ENCODE results near the gene CLCA4.
"Not testable (repeated sequence)": the region's sequence is repeated elsewhere in the genome, so short reads cannot be mapped to it uniquely, and the experiment has no call there.

CLCA4 gene, protein sequence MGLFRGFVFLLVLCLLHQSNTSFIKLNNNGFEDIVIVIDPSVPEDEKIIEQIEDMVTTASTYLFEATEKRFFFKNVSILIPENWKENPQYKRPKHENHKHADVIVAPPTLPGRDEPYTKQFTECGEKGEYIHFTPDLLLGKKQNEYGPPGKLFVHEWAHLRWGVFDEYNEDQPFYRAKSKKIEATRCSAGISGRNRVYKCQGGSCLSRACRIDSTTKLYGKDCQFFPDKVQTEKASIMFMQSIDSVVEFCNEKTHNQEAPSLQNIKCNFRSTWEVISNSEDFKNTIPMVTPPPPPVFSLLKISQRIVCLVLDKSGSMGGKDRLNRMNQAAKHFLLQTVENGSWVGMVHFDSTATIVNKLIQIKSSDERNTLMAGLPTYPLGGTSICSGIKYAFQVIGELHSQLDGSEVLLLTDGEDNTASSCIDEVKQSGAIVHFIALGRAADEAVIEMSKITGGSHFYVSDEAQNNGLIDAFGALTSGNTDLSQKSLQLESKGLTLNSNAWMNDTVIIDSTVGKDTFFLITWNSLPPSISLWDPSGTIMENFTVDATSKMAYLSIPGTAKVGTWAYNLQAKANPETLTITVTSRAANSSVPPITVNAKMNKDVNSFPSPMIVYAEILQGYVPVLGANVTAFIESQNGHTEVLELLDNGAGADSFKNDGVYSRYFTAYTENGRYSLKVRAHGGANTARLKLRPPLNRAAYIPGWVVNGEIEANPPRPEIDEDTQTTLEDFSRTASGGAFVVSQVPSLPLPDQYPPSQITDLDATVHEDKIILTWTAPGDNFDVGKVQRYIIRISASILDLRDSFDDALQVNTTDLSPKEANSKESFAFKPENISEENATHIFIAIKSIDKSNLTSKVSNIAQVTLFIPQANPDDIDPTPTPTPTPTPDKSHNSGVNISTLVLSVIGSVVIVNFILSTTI

DNA sequence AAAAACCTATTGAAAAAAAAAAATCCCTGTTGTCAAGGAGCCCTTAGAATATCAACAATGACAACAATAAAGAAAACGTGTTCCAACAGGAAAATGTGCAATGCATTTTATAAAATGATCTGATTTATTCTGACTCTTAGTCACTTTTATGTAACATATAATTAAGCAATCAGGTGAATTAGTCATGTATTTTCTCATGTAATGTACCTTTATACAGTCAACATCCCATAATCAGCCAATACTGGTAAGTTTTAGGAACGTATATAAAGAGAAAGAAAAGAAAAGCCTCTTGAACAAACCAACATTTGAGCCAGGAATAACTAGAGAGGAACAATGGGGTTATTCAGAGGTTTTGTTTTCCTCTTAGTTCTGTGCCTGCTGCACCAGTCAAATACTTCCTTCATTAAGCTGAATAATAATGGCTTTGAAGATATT is at the start of gene CLCA4:
TSS of gene CLCA4 (plus strand) at position 292 of the 435 bp plus-strand sequence. CDS start at position 334, 42 bp downstream.
- no peak within 1 kb of the TSS for H3K4me3 Mint-ChIP-seq
- DNase-seq (ENCODE audit: low spot score in 2 of 2) (no peak), ATAC-seq (no peak)
- H3K27ac Mint-ChIP-seq = no peak within 1 kb of the TSS
- no peaks in the 10 kb centered on the region for H3K4me1 Mint-ChIP-seq
- H3K36me3 Mint-ChIP-seq = no peaks in the 10 kb centered on the region
- no peaks in the 10 kb centered on the region for H3K9me3 Mint-ChIP-seq

DNA sequence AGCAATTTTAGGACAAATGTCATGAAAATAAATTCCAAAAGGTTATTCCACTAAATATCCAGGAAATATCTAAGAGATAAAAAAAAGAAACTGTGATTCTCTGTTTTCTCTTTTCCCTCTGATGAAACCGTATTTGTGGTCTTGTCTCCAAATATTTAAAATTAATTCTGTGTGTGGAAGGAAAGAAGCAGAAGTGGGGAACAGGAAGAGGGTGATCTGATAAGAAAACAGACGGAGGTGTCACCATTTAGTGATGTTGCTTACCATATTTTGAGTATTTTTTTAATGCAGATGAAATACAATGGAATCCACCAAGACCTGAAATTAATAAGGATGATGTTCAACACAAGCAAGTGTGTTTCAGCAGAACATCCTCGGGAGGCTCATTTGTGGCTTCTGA is 48.6 kb upstream of the CLCA4 start:
- DNase-seq (ENCODE audit: low spot score in 2 of 2) = no peak
- Mint-ChIP-seq H3K9me3 (no peaks in the 10 kb centered on the region), H3K27ac (no peak overlapping the region), H3K4me3 (no peak overlapping the region), H3K4me1 (peaks cover 8% of the 10 kb centered on the region), H3K36me3 (no peaks in the 10 kb centered on the region)
- no peak for ATAC-seq

DNA sequence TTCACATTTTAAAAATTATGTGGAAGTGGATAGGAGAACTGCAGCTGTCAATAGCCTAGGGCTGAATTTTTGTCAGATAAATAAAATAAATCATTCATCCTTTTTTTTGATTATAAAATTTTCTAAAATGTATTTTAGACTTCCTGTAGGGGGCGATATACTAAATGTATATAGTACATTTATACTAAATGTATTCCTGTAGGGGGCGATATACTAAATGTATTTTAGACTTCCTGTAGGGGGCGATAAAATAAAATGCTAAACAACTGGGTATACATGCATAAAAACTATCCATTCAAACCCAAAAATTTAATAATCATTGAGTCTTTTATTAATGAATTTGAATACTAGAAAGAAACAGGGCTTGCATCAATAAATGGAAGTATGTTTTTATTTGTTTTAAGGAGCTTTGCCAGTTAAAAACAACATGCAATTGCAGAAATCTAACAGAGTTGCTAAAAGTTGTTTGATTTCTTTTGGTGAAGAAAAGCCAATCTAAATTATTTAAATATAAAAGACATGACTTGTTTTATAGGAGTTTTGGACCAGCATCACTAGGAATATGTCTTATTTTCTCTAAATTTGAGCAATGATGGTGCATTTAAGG is 46.8 kb upstream of the CLCA4 start:
- DNase-seq (ENCODE audit: low spot score in 2 of 2) (no peak), ATAC-seq (no peak)
- Mint-ChIP-seq H3K36me3 (no peaks in the 10 kb centered on the region), H3K4me3 (no peak overlapping the region), H3K9me3 (no peaks in the 10 kb centered on the region), H3K27ac (no peak overlapping the region), H3K4me1 (peaks cover 8% of the 10 kb centered on the region)

DNA sequence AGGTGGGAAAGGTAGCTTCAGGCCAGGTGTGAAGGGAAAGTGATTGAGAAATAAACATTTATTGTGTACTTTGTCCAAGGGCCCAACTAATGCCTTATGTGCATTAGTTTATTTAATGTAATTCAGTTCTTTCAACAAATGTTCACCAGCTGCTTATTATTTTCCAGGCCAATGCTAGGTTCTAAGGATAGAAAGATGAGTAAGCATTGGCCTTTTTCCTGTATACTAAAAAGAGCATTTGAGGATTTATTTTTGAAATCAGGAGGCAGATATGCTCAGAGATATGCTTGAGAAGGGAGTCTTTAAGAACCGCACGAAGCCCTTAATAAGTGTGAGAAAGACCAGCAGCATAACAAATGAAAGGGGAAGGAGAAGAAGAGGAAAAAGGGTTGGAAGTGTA is 46.2 kb upstream of the CLCA4 start:
- Mint-ChIP-seq H3K4me1 (peaks cover 8% of the 10 kb centered on the region), H3K4me3 (no peak overlapping the region), H3K36me3 (no peaks in the 10 kb centered on the region), H3K27ac (no peak overlapping the region), H3K9me3 (no peaks in the 10 kb centered on the region)
- DNase-seq (ENCODE audit: low spot score in 2 of 2) (no peak), ATAC-seq (no peak)

DNA sequence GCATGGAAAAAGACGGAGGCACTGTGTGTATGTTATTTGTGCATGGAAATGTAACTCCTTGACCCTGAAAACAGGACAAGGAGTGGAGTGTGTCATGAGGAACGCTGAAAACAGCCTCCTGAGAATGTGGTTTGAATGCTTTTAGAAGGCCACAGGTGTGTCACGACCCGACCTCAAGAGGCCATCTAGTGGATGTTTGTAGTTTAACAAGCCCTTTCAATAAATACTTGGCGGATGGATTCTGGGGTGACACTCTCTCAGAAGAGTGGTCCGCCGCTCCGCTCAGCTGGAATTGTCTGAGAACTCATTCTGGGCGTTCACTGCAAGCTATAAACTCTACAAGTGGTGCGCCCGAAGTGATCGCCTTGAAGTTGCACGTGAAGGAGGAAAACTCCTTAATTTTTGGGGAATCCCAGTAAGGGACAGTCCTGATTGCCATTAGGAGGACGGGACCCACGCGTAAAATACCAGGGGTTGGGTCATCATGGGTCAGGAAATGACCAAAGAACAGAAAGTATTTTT is 44.7 kb upstream of the CLCA4 start:
- H3K27ac Mint-ChIP-seq = peak overlapping the region; percentile 52
- not testable (repeated sequence) for H3K36me3 Mint-ChIP-seq, H3K9me3 Mint-ChIP-seq, H3K4me1 Mint-ChIP-seq
- DNase-seq (ENCODE audit: low spot score in 2 of 2) (peak in 1 of 2 donors; percentile 56), ATAC-seq (peak; percentile 85)
- peak overlapping the region; percentile 73 for H3K4me3 Mint-ChIP-seq

DNA sequence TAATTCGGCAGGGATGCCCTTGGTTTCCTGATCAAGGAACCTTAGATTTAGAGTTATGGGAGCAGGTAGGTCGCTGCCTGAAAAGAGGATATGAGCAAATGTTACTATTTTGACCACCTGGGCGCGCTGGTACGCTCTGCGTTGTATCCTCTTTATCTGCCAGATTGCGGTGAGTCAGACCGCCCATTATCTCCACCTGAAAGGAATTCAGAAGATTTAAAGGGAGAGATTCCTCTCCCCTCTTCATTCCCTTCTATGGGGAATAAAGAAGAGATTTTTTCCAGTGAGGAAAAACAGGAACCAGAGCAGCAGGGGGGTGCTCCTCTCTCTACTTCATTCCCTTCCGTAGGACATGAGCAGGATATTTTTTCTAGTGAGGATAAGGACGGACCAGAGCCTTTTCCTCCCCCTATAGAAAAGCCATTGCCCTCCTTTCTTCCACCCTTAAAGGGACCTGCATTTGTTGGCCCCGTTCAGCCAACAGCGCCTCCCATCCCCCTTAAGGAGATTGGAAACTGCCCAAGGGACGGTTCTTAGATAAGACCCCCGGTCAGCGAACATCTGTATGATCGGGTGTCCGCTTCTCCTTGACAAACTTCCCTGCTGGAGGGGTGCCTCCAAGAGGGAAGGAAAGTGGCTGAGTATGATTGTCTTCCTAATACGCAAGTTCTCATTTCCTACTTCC is 44.0 kb upstream of the CLCA4 start:
- ATAC-seq = peak; percentile 44
- H3K36me3 Mint-ChIP-seq = no peaks in the 10 kb centered on the region
- peaks cover 8% of the 10 kb centered on the region for H3K4me1 Mint-ChIP-seq
- H3K9me3 Mint-ChIP-seq = no peaks in the 10 kb centered on the region
- peak overlapping the region; percentile 52 for H3K27ac Mint-ChIP-seq
- peak overlapping the region; percentile 73 for H3K4me3 Mint-ChIP-seq
- DNase-seq (ENCODE audit: low spot score in 2 of 2) = no peak

DNA sequence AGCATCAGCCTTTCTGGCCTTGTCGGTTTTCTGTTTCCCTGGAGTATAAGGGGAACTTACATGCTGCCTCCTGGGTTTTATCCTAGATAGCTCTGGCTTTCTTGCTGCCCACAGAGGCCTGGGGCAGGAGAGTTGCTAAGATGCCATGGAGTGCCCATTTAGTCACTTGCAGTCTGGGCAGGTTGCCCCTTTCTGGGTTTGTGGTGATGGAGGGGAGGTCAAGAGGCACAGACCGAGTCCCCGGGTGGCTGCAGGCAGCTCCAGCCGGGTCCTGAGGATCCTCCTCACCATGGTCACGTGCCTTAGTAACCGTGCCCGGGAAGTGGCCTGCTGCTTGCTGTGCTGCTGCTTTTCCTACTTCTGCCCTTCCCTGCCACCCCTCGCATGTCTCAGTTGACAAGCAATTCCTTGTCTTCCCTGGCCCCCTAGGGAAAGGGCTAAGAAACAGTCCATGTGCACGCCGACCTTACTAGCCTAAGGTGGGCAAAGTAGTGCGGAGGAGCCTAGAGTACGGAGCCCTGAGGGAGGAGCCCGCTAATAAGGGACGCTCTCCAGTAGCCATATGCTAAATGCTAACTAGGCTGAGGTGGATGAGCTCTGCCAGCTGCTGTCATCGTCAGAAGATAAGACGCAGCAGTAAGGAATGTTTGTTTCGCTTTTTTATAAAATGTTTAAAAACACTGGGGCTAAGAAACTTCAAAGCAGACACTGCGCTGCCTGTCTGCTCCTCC is 43.3 kb upstream of the CLCA4 start:
- H3K4me3 Mint-ChIP-seq = peak overlapping the region; percentile 73
- no peak for DNase-seq (ENCODE audit: low spot score in 2 of 2)
- no peaks in the 10 kb centered on the region for H3K9me3 Mint-ChIP-seq
- H3K4me1 Mint-ChIP-seq = peaks cover 8% of the 10 kb centered on the region
- no peaks in the 10 kb centered on the region for H3K36me3 Mint-ChIP-seq
- no peak overlapping the region for H3K27ac Mint-ChIP-seq
- ATAC-seq = no peak

DNA sequence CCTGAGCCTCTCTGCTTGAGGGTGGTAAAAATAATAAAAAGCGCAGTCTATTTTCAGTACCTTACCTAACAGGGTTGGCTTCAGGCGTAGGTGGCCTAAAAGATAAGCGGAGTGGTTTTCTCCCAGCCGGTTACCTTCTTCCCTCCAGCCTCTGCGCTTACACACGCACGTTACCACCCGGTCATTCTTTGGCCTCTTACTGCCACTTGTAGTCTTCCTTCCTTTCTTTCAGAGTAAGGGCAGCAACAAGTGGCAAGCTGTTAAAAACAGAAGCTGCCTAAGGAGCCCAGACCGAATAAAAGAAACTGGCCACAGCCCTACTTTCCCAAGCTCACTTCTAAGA is 42.8 kb upstream of the CLCA4 start:
- no peaks in the 10 kb centered on the region for H3K9me3 Mint-ChIP-seq
- H3K27ac Mint-ChIP-seq = no peak overlapping the region
- ATAC-seq = no peak
- H3K4me3 Mint-ChIP-seq = no peak overlapping the region
- peaks cover 8% of the 10 kb centered on the region for H3K4me1 Mint-ChIP-seq
- DNase-seq (ENCODE audit: low spot score in 2 of 2) = no peak
- no peaks in the 10 kb centered on the region for H3K36me3 Mint-ChIP-seq

DNA sequence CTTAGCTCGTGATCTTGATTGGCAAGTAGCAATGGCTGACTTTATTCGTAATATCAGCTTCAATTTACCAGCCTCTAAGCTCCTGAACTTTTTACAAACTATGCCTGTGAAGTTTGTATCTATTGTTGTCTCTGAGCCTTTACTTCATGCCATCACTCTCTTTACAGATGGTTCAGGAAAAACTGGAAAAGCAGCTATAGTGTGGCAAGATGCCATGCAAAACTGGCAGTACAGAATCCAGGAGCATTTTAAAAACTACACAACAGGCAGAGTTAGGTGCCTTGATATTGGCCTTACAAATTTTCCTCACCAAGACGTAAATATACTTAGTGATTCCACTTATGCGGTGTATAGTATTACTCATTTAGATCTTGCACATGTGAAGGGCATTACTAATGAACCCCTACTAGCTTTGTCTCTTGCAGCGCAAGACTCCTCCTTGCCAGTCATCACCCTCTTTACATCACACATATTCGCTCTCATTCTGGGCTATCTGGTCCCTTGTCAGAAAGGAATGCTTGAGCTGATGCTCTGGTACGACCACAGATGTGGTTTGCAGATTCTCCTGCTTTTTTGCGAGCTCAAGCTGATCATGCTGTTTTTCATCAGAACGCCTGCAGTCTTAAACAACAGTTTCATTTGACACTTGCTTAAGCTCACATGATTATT is 41.8 kb upstream of the CLCA4 start:
- H3K27ac Mint-ChIP-seq = no peak overlapping the region
- H3K4me1 Mint-ChIP-seq = peaks cover 8% of the 10 kb centered on the region
- H3K4me3 Mint-ChIP-seq = no peak overlapping the region
- H3K36me3 Mint-ChIP-seq = no peaks in the 10 kb centered on the region
- DNase-seq (ENCODE audit: low spot score in 2 of 2) (no peak), ATAC-seq (no peak)
- no peaks in the 10 kb centered on the region for H3K9me3 Mint-ChIP-seq

DNA sequence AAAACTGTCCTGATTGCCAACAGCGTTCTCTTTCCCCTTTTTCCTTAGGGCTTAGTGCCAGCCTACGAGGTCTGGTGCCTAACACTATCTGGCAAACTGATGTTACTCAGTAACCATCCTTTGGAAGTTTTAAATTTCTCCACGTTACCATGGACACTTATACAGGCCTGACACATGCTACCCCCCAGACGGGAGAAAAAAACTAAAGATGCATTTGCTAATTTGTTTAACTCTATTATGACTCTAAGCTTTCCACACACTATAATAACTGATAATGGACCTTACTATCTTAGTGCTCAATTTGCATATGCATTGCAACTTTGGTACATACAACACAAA is 41.3 kb upstream of the CLCA4 start:
- no peak for ATAC-seq
- no peak overlapping the region for H3K27ac Mint-ChIP-seq
- peaks cover 8% of the 10 kb centered on the region for H3K4me1 Mint-ChIP-seq
- H3K36me3 Mint-ChIP-seq = no peaks in the 10 kb centered on the region
- H3K4me3 Mint-ChIP-seq = no peak overlapping the region
- H3K9me3 Mint-ChIP-seq = no peaks in the 10 kb centered on the region
- no peak for DNase-seq (ENCODE audit: low spot score in 2 of 2)

DNA sequence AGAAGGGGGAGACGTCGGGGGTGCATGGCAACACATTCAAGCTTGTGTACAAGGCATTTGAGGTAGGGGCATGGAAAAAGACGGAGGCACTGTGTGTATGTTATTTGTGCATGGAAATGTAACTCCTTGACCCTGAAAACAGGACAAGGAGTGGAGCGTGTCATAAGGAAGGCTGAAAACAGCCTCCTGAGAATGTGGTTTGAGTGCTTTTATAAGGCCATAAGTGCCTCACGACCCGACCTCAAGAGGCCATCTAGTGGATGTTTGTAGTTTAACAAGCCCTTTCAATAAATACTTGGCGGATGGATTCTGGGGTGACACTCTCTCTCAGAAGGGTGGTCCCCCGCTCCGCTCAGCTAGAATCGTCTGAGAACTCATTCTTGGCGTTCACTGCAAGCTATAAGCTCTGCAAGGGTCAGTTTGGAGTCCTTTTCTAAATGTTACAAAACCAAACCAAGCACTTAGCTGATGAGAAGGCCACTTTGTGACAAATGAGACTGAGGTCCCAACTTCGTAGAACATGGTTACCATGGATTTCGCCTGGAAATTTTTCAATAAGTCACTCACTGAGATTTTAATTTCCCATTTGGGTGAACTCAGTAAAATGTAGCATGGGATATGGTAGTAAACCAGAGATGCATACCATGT is 38.8 kb upstream of the CLCA4 start:
- Mint-ChIP-seq H3K4me3 (no peak overlapping the region), H3K9me3 (no peaks in the 10 kb centered on the region), H3K4me1 (no peaks in the 10 kb centered on the region), H3K27ac (no peak overlapping the region), H3K36me3 (no peaks in the 10 kb centered on the region)
- DNase-seq (ENCODE audit: low spot score in 2 of 2) = no peak
- ATAC-seq = no peak

DNA sequence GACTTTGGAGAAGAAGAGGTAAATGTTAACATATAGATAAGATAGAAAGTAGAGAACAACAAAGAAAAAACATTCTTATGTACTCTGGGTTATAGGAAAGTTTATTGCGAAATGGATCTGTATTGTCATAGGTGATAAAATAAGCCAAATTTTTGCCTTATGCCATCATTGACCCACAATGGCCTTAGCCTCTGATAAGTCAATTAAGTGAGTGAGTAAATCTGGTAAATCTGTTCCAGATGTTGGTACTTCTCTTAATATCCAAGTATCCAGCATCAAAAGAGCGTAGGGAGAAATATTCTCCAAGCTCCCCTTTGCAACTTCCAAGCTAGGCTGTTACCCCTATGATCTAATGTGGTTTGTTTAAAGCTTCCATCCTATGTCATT is 38.3 kb upstream of the CLCA4 start:
- Mint-ChIP-seq H3K27ac (no peak overlapping the region), H3K4me3 (no peak overlapping the region), H3K9me3 (no peaks in the 10 kb centered on the region), H3K4me1 (no peaks in the 10 kb centered on the region), H3K36me3 (no peaks in the 10 kb centered on the region)
- DNase-seq (ENCODE audit: low spot score in 2 of 2) (no peak), ATAC-seq (no peak)

DNA sequence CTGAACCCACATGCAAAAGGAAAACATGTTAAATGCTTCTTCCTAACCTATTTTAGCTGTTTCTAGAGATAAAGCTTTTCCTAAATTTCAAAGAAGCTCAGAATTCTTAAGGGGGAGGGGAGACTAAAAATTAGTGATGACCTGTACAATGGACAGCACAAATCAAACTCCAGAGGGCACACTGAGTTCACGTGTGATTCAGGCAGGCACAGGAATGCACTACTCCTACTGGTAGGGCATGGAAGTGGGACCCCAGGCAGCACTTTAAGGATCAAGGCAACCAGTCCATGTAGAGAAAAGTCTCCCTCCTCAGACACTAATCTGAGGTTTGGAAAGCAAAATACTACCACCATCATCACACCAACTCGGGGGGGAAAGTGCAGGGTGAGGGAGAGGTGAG is 31.3 kb upstream of the CLCA4 start:
- no peak for ATAC-seq
- H3K4me1 Mint-ChIP-seq = no peaks in the 10 kb centered on the region
- no peak overlapping the region for H3K27ac Mint-ChIP-seq
- no peaks in the 10 kb centered on the region for H3K36me3 Mint-ChIP-seq
- H3K4me3 Mint-ChIP-seq = no peak overlapping the region
- DNase-seq (ENCODE audit: low spot score in 2 of 2) = no peak
- H3K9me3 Mint-ChIP-seq = no peaks in the 10 kb centered on the region

DNA sequence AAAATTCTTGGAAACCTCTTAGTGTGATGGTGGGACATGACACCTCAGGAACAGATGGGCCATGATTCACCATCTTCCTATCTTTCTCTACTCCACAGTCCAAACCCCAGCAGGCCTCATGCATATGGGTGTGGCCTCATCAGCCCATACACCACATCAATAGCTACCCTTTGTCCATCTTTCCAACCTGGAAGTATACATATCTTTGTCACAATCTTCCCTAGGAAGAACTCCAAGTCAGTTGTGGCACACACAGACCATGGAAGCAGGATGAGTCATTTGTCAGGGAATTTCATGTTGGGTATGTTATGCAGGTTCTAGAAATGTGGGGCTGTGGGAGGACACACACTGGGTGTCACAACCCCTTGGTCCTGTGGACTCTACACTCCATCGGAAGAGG is 30.5 kb upstream of the CLCA4 start:
- no peak for DNase-seq (ENCODE audit: low spot score in 2 of 2)
- H3K9me3 Mint-ChIP-seq = no peaks in the 10 kb centered on the region
- ATAC-seq = no peak
- H3K4me3 Mint-ChIP-seq = no peak overlapping the region
- no peaks in the 10 kb centered on the region for H3K36me3 Mint-ChIP-seq
- H3K4me1 Mint-ChIP-seq = no peaks in the 10 kb centered on the region
- no peak overlapping the region for H3K27ac Mint-ChIP-seq

All from stimulated activated effector memory CD8-positive, alpha-beta T cell treated with anti-CD3 and anti-CD28 coated beads, Interleukin-12 subunit alpha, Interleukin-12 subunit beta, amount 100 ng/mL, for 72 hours (primary cell).